B cell (primary cell): Measurements from ENCODE around the gene OSGEP. TPM values are rescaled to one million over a fixed set of nuclear protein-coding genes. Genes with fewer than 3 reads are reported as not detected.

ENCODE experiments used
- ATAC-seq: fragments of 200-7000 bp; cut with Tn5 transposase; one replicate; pipeline ENCODE4 v1.10.0; 2021; ENCODE audit warnings: low read depth, mild to moderate bottlenecking, moderate number of reproducible peaks, moderate library complexity
- CTCF ChIA-PET: fragments of 350-600 bp; sonication (Branson Sonifier 250); formaldehyde crosslinking; loops from one replicate; lab custom pipeline; 2021; ENCODE audit warnings: antibody characterized with exemption, inconsistent platforms; lab: Charles Lee
- POLR2A ChIA-PET: fragments of 350-600 bp; sonication (Branson Sonifier 250); formaldehyde crosslinking; loops from one replicate; lab custom pipeline; 2021; ENCODE audit warnings: antibody characterized with exemption; lab: Charles Lee
- DNase-seq: peaks from one replicate; pipeline ENCODE4 v3.0.0; 2013
- H2AFZ ChIP-seq: 2 replicates; pipeline ENCODE4 v1.6.1; 2012; ENCODE audit warnings: mild to moderate bottlenecking, low read depth, low read length; ENCODE audit not compliant: insufficient read depth, poor library complexity, severe bottlenecking
- H3K27ac ChIP-seq, 2 donors: 1 replicate in 1 of 2; 2 replicates in 1 of 2; pipeline ENCODE4 v1.5.1; 2012 to 2013; ENCODE audit warnings: low read length in 2 of 2, mild to moderate bottlenecking in 2 of 2, moderate library complexity in 1 of 2
- H3K27me3 ChIP-seq, 4 experiments: fragments of 200-600 bp in 1 of 4; sonication (generic) in 1 of 4; replicated peaks in 1 of 4; 1 replicate in 2 of 4; 2 replicates in 2 of 4; pipeline versions ENCODE4 v1.6.1 to v1.7.0; 2013 to 2016; ENCODE audit warnings: low read length in 3 of 4, mild to moderate bottlenecking in 2 of 4, mixed read lengths in 1 of 4, moderate library complexity in 1 of 4; ENCODE audit not compliant: insufficient read depth in 4 of 4, control insufficient read depth in 3 of 4; ENCODE audit errors: control extremely low read depth in 1 of 4
- H3K36me3 ChIP-seq, 2 experiments: replicated peaks in 1 of 2; 1 replicate in 1 of 2; 2 replicates in 1 of 2; pipeline versions ENCODE4 v1.6.1 to v1.7.1; 2013; ENCODE audit warnings: low read length in 1 of 2; ENCODE audit not compliant: insufficient read depth in 2 of 2, control insufficient read depth in 1 of 2; ENCODE audit errors: control extremely low read depth in 1 of 2, extremely low read depth in 1 of 2
- H3K4me1 ChIP-seq, 2 donors: fragments of 200-600 bp in 1 of 2; sonication (generic) in 1 of 2; 1 replicate in 1 of 2; 2 replicates in 1 of 2; pipeline versions ENCODE4 v1.5.1 to v1.6.1; 2013 to 2017; ENCODE audit warnings: low read length in 2 of 2; ENCODE audit not compliant: control insufficient read depth in 2 of 2, insufficient read depth in 2 of 2
- H3K4me2 ChIP-seq: replicated peaks from 2 replicates; pipeline ENCODE3; 2012; ENCODE audit warnings: mild to moderate bottlenecking, low read depth, low read length; ENCODE audit not compliant: poor library complexity, severe bottlenecking
- H3K4me3 ChIP-seq, 5 experiments: fragments of 200-600 bp in 1 of 5; sonication (generic) in 1 of 5; 1 replicate in 3 of 5; 2 replicates in 2 of 5; pipeline versions ENCODE4 v1.5.1 to v1.7.0; 2011 to 2016; ENCODE audit warnings: low read length in 4 of 5, mild to moderate bottlenecking in 4 of 5, low read depth in 2 of 5, control low read depth in 1 of 5, moderate library complexity in 1 of 5; ENCODE audit not compliant: insufficient read depth in 1 of 5; ENCODE audit errors: control extremely low read depth in 1 of 5, extremely low read depth in 1 of 5
- H3K79me2 ChIP-seq: fragments of 200-600 bp; sonication (generic); one replicate; pipeline ENCODE4 v1.6.0; 2016; ENCODE audit warnings: low read length; ENCODE audit not compliant: control insufficient read depth, insufficient read depth
- H3K9ac ChIP-seq: fragments of 200-600 bp; sonication (generic); 2 replicates; pipeline ENCODE4 v1.6.1; 2017; ENCODE audit warnings: mild to moderate bottlenecking, low read length, moderate library complexity
- H3K9me3 ChIP-seq, 3 donors: one replicate each; pipeline versions ENCODE4 v1.6.1 to v1.7.1; 2013; ENCODE audit warnings: low read length in 2 of 3; ENCODE audit not compliant: control insufficient read depth in 2 of 3, insufficient read depth in 1 of 3; ENCODE audit errors: control extremely low read depth in 1 of 3
- H4K20me1 ChIP-seq: 2 replicates; pipeline ENCODE4 v1.6.0; 2012; ENCODE audit warnings: mild to moderate bottlenecking, low read length; ENCODE audit not compliant: insufficient read depth, control insufficient read depth, poor library complexity, severe bottlenecking
- H3K27ac Mint-ChIP-seq: one replicate; pipeline ENCODE4 v1.8.0; 2021; ENCODE audit warnings: mixed read lengths
- H3K27me3 Mint-ChIP-seq: one replicate; pipeline ENCODE4 v1.8.0; 2021; ENCODE audit warnings: mixed read lengths
- H3K4me1 Mint-ChIP-seq: one replicate; pipeline ENCODE4 v1.8.0; 2021; ENCODE audit warnings: mixed read lengths
- H3K4me3 Mint-ChIP-seq: one replicate; pipeline ENCODE4 v1.8.0; 2021; ENCODE audit warnings: mixed read lengths
- H3K9me3 Mint-ChIP-seq: one replicate; pipeline ENCODE4 v1.8.0; 2022; ENCODE audit warnings: mixed read lengths; ENCODE audit not compliant: insufficient read depth
- EZH2 ChIP-seq: IDR thresholded peaks from 2 replicates; pipeline ENCODE4 v1.6.1; 2012; ENCODE audit warnings: borderline replicate concordance, low read depth, mild to moderate bottlenecking, moderate library complexity, low read length; ENCODE audit not compliant: insufficient read depth, poor library complexity, severe bottlenecking
- WGBS: methylation state at CpG from one replicate; pipeline ENCODE4 v1.1.5; 2013; ENCODE audit warnings: missing lambda C conversion rate; ENCODE audit not compliant: insufficient coverage; 5-methylcytosine and 5-hydroxymethylcytosine counted together
- intact Hi-C: fragments of 100-400 bp; cut with micrococcal nuclease; formaldehyde crosslinking; loops from one replicate; pipeline ENCODE4 v1.10.0; 2022
- polyA plus RNA-seq: library from polyadenylated mRNA; depleted of rRNA; stranded (reverse); fragments of >200 nt; gene quantifications from 2 replicates; pipeline ENCODE4 v1.2.3, GENCODE V29; 2012
- total RNA-seq, 2 donors: library from RNA; stranded (reverse); fragments of 120-200 nt in 1 of 2; gene quantifications; 1 replicate in 1 of 2; 2 replicates in 1 of 2; pipeline versions ENCODE4 v1.2.3 to v1.2.4, GENCODE V29; 2013 to 2022
- TF ChIP-seq, protein P1 (sequence below): fragments of 200-600 bp; IDR thresholded peaks from one replicate; pipeline ENCODE4 v1.8.0; 2022; ENCODE audit warnings: antibody characterized with exemption, mild to moderate bottlenecking

The OSGEP gene
- total and polyA plus RNA-seq, 2 donors (not counting 1 experiment from before 2014, with no cell fraction given): 117 to 156 TPM

DNA sequence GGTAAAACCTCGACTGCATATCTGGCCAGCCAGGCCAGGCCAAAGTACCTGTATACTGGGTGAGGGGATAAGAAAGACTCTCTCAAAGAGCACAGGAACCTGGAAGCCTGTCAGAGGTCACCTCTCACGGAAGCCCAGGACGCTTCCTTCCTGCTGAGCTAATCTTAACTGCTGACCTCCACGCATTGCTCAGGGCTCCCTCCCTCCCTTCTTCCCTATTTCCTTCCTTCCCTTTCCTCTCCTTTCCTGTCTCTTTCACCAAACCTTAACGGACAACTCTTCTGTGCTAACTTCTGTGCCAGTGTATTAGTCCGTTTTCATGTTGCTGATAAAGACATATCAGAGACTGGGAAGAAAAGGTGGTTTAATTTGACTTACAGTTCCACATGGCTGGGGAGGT lies 36.0 kb upstream of the OSGEP start:
- Histone ChIP-seq H4K20me1 (no peaks in the 10 kb centered on the region), H3K4me2 (peak overlapping the region; percentile 67), H3K4me3 (peak overlapping the region in 1 of 5 experiments; percentile 8), H3K9me3 (no peaks in the 10 kb centered on the region), H3K36me3 (no peaks in the 10 kb centered on the region), H3K4me1 (peaks cover 73 to 81% of the 10 kb centered on the region in 2 donors), H3K27ac (peak overlapping the region; percentile 44 to 72), H3K9ac (peak overlapping the region; percentile 59), H2AFZ (peak overlapping the region; percentile 47), H3K79me2 (no peaks in the 10 kb centered on the region), H3K27me3 (no peaks in the 10 kb centered on the region)
- DNase-seq (no peak), ATAC-seq (no peak)
- intact Hi-C loops: loop anchor here (5.0 kb wide), 1 partner anchor 42 kb away; no protein-coding TSS in a partner anchor
- Mint-ChIP-seq H3K27me3 (no peaks in the 10 kb centered on the region), H3K9me3 (no peaks in the 10 kb centered on the region), H3K4me1 (peaks cover 73% of the 10 kb centered on the region), H3K4me3 (peak overlapping the region; percentile 85), H3K27ac (peak overlapping the region; percentile 95)
- CTCF ChIA-PET: interaction anchor here (1.1 to 2.5 kb wide), 2 partner anchors 37 to 40 kb away, joined by 3 to 12 read pairs; no protein-coding TSS in a partner anchor
- WGBS: 67% methylated on average over 5 of the region's 6 CpGs
- no peak for TF ChIP-seq EZH2
- TF ChIP-seq, protein P1, sequence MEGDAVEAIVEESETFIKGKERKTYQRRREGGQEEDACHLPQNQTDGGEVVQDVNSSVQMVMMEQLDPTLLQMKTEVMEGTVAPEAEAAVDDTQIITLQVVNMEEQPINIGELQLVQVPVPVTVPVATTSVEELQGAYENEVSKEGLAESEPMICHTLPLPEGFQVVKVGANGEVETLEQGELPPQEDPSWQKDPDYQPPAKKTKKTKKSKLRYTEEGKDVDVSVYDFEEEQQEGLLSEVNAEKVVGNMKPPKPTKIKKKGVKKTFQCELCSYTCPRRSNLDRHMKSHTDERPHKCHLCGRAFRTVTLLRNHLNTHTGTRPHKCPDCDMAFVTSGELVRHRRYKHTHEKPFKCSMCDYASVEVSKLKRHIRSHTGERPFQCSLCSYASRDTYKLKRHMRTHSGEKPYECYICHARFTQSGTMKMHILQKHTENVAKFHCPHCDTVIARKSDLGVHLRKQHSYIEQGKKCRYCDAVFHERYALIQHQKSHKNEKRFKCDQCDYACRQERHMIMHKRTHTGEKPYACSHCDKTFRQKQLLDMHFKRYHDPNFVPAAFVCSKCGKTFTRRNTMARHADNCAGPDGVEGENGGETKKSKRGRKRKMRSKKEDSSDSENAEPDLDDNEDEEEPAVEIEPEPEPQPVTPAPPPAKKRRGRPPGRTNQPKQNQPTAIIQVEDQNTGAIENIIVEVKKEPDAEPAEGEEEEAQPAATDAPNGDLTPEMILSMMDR: no peak
- POLR2A ChIA-PET: interaction anchor here (0.6 to 0.9 kb wide), 3 partner anchors 35 to 77 kb away, joined by 3 to 6 read pairs (median 3); partner anchors contain the start of gene TEP1
